Measurements from ENCODE around the gene CEP250. TPM values are rescaled to one million over a fixed set of nuclear protein-coding genes. Genes with fewer than 3 reads are reported as not detected.
"Not testable (repeated sequence)": the region's sequence is repeated elsewhere in the genome, so short reads cannot be mapped to it uniquely, and the experiment has no call there.

The CEP250 gene
- total RNA-seq, 1 donor, result 22.0 TPM

DNA sequence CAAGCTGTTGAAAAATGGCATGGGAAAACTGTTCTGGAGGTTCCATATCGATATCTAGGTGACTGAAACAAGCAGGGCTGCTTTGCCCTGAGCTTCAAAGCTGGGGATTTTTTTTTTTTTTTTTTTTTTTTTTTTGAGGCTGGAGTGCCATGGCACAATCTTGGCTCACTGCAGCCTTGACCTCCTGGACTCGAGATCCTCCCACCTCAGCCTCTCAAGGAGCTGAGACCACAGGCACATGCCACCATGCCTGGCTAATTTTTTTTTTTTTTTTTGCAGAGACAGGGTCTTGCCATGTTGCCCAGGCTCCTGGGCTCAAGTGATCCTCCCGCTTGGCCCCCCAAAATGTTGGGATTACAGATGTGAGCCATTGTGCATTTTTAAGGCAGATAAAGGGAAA is 97.5 kb downstream of the CEP250 start:
- DNase-seq (ENCODE audit: low read depth), result no peak
- H3K4me3 ChIP-seq (ENCODE audit: low read depth, low read length), result no peak overlapping the region
- no peak for TF ChIP-seq CTCF (IDR thresholded peaks at IDR 0.05; ENCODE audit: insufficient read depth, low read length)

- not testable (repeated sequence) for DNase-seq (ENCODE audit: low read depth); H3K4me3 ChIP-seq (ENCODE audit: low read depth, low read length)
These were observed 100.1 kb downstream of the CEP250 start for GRCh38 chr20:35555461-35555860.

DNA sequence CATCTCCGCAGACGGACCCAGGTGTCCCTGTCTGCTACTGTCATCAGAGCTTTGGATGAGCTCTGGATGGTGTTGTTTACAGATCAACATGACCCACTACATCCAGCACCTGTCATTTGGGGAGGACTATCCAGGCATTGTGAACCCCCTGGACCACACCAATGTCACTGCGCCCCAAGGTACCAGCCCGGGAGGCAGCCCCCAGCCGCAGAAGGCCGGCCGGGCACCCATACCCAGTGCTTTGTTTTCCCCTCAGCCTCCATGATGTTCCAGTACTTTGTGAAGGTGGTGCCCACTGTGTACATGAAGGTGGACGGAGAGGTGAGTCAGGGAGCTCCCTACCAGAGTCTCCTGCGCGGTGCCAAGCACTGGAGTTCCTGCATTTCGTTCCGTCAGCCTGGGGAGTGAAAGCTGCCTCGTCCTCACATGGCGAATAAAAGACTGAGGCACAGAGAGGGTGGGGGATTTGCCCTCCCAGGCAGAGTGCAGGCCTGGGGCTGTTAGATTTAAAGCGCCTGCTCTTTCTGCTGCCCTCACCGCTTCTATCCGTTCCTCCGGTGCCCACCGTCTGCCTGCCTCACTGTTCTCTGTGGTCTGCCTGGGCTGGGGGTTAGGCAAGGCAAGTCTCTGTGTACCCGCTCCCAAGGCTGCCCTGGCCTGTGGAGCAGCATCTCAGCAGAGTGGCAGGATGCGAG is 100.7 kb downstream of the CEP250 start:
- no peak overlapping the region for H3K4me3 ChIP-seq (ENCODE audit: low read depth, low read length)
- TF ChIP-seq CTCF (IDR thresholded peaks at IDR 0.05; ENCODE audit: insufficient read depth, low read length), result no peak
- DNase-seq (ENCODE audit: low read depth), result no peak

DNA sequence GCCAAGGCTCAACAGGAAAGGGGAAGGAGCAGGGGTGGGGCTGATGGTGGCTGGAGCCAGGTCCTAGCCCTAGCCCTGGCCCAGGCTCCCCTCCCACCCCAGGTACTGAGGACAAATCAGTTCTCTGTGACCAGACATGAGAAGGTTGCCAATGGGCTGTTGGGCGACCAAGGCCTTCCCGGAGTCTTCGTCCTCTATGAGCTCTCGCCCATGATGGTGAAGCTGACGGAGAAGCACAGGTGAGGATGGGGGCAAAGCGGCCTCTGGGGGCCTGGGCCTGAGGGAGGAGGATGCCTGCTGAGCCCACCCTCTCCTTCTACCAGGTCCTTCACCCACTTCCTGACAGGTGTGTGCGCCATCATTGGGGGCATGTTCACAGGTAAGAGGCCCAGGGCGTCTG is 101.5 kb downstream of the CEP250 start:
- no peak overlapping the region for H3K4me3 ChIP-seq (ENCODE audit: low read depth, low read length)
- no peak for TF ChIP-seq CTCF (IDR thresholded peaks at IDR 0.05; ENCODE audit: insufficient read depth, low read length)
- DNase-seq (ENCODE audit: low read depth), result no peak

- no peak overlapping the region for H3K4me3 ChIP-seq (ENCODE audit: low read depth, low read length)
- no peak for DNase-seq (ENCODE audit: low read depth)
- no peak for TF ChIP-seq CTCF (IDR thresholded peaks at IDR 0.05; ENCODE audit: insufficient read depth, low read length)
These were observed 103.1 kb downstream of the CEP250 start for GRCh38 chr20:35558451-35558850.

- no peak for DNase-seq (ENCODE audit: low read depth)
- no peak for TF ChIP-seq CTCF (IDR thresholded peaks at IDR 0.05; ENCODE audit: insufficient read depth, low read length)
These were observed 103.8 kb downstream of the CEP250 start for GRCh38 chr20:35559042-35559693.

DNA sequence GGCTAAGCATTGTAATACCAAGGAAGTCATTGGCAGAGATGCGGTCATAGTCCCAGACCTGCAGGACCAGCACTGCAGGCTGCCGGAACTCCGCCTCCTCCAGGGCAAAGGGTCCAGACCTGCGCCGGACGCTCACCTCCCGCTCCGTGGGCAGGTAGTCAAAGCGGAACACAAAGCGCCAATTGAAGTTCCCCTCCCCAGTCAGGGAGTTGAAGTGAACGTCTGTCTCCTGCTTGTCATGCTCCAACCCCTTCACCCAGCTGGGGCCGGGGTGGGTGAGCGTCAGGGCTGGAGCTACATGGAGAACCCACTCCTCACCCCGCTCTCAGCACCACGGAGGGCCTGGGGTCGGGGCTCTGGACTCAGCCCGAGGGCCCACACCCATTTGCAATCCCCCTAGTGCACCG is 104.7 kb downstream of the CEP250 start:
- DNase-seq (ENCODE audit: low read depth), result no peak
- H3K4me3 ChIP-seq (ENCODE audit: low read depth, low read length), result no peak overlapping the region
- no peak for TF ChIP-seq CTCF (IDR thresholded peaks at IDR 0.05; ENCODE audit: insufficient read depth, low read length)

More at GRCh38 chr20:35559042-35559693, 103.8 kb downstream of the CEP250 start:
- no peak overlapping the region for H3K4me3 ChIP-seq (ENCODE audit: low read depth, low read length)
